IMR-90 (cell line): ENCODE results near the gene FAM43B. TPM values are rescaled to one million over a fixed set of nuclear protein-coding genes. Genes with fewer than 3 reads are reported as not detected.

Experiments
- ATAC-seq: fragments of 200-7000 bp; cut with Tn5 transposase; 2 replicates; pipeline ENCODE4 v1.9.1; 2020; ENCODE audit warnings: low read depth, mild to moderate bottlenecking, moderate library complexity
- BruUV-seq: library from RNA; stranded (reverse); fragments of 400-500 nt; replicated peaks from 2 replicates; lab custom pipeline; 2021; lab: Mats Ljungman, UMichigan
- CTCF ChIA-PET: fragments of 300-600 bp; formaldehyde crosslinking; extraction: SDS; loops from one replicate; lab custom pipeline; 2021; ENCODE audit warnings: antibody characterized with exemption; lab: Yijun Ruan, JAX
- POLR2A ChIA-PET: fragments of 300-600 bp; sonication (Branson Sonifier 250); formaldehyde crosslinking; loops from one replicate; lab custom pipeline; 2022; ENCODE audit warnings: antibody characterized with exemption; ENCODE audit not compliant: unreplicated experiment; lab: Charles Lee
- DNase-seq: peaks from one replicate; pipeline ENCODE4 v3.0.0; 2013
- H2AFZ ChIP-seq: replicated peaks from 2 replicates; pipeline ENCODE3; 2013; ENCODE audit warnings: low read length, mild to moderate bottlenecking; ENCODE audit not compliant: poor library complexity
- H2AK5ac ChIP-seq: 2 replicates; pipeline ENCODE4 v1.6.1; 2013; ENCODE audit warnings: low read depth, low read length, inconsistent platforms
- H2AK9ac ChIP-seq: replicated peaks from 2 replicates; pipeline ENCODE3; 2013; ENCODE audit warnings: mild to moderate bottlenecking, low read depth, low read length, moderate library complexity; ENCODE audit not compliant: poor library complexity
- H2BK120ac ChIP-seq: 2 replicates; pipeline ENCODE4 v1.6.1; 2013; ENCODE audit warnings: low read depth, low read length, inconsistent platforms
- H2BK15ac ChIP-seq: 3 replicates; pipeline ENCODE4 v1.6.1; 2013; ENCODE audit warnings: low read depth, low read length, inconsistent platforms
- H2BK20ac ChIP-seq: 2 replicates; pipeline ENCODE4 v1.6.1; 2013; ENCODE audit warnings: low read depth, mild to moderate bottlenecking, inconsistent platforms, low read length, moderate library complexity
- H2BK5ac ChIP-seq: 2 replicates; pipeline ENCODE4 v1.6.1; 2013; ENCODE audit warnings: mild to moderate bottlenecking, low read depth, low read length, inconsistent platforms; ENCODE audit not compliant: poor library complexity, severe bottlenecking
- H3K14ac ChIP-seq: replicated peaks from 2 replicates; pipeline ENCODE4 v1.6.1; 2013; ENCODE audit warnings: low read depth, low read length, inconsistent platforms
- H3K18ac ChIP-seq: 2 replicates; pipeline ENCODE4 v1.6.1; 2013; ENCODE audit warnings: low read depth, low read length, control low read depth
- H3K23ac ChIP-seq: 2 replicates; pipeline ENCODE4 v1.6.1; 2013; ENCODE audit warnings: low read depth, low read length, inconsistent platforms
- H3K27ac ChIP-seq: 2 replicates; pipeline ENCODE4 v1.5.1; 2013; ENCODE audit warnings: mild to moderate bottlenecking, control low read depth, low read length; ENCODE audit not compliant: insufficient read depth
- H3K27me3 ChIP-seq: 2 replicates; pipeline ENCODE4 v1.6.1; 2013; ENCODE audit warnings: low read length; ENCODE audit not compliant: control insufficient read depth, insufficient read depth
- H3K36me3 ChIP-seq: 2 replicates; pipeline ENCODE4 v1.6.1; 2013; ENCODE audit warnings: low read length, mixed read lengths; ENCODE audit not compliant: control insufficient read depth, insufficient read depth
- H3K4ac ChIP-seq: 2 replicates; pipeline ENCODE4 v1.6.1; 2013; ENCODE audit warnings: low read depth, low read length, inconsistent platforms
- H3K4me1 ChIP-seq: 2 replicates; pipeline ENCODE4 v1.6.1; 2013; ENCODE audit warnings: low read length, mixed read lengths; ENCODE audit not compliant: control insufficient read depth, insufficient read depth
- H3K4me2 ChIP-seq: 2 replicates; pipeline ENCODE4 v1.6.1; 2013; ENCODE audit warnings: low read depth, mild to moderate bottlenecking, control low read depth, low read length, moderate library complexity
- H3K4me3 ChIP-seq: 2 replicates; pipeline ENCODE4 v1.5.1; 2013; ENCODE audit warnings: low read depth, mild to moderate bottlenecking, control low read depth, low read length, moderate library complexity; ENCODE audit not compliant: insufficient read depth
- H3K56ac ChIP-seq: 2 replicates; pipeline ENCODE4 v1.6.1; 2013; ENCODE audit warnings: low read length, inconsistent platforms; ENCODE audit not compliant: insufficient read depth; ENCODE audit errors: extremely low read depth
- H3K79me1 ChIP-seq, 2 experiments: 2 replicates each; pipeline ENCODE4 v1.6.1; 2013; ENCODE audit warnings: low read length in 2 of 2, inconsistent platforms in 1 of 2, low read depth in 1 of 2
- H3K9ac ChIP-seq: 2 replicates; pipeline ENCODE4 v1.6.1; 2013; ENCODE audit warnings: low read depth, low read length, control low read depth
- H3K9me1 ChIP-seq: 2 replicates; pipeline ENCODE4 v1.6.1; 2013; ENCODE audit warnings: low read length, inconsistent platforms; ENCODE audit not compliant: insufficient read depth
- H3K9me3 ChIP-seq: 2 replicates; pipeline ENCODE4 v1.6.1; 2013; ENCODE audit warnings: low read length; ENCODE audit not compliant: control insufficient read depth, insufficient read depth
- H4K20me1 ChIP-seq: 2 replicates; pipeline ENCODE4 v1.6.1; 2013; ENCODE audit warnings: low read length, inconsistent platforms; ENCODE audit not compliant: insufficient read depth
- H4K5ac ChIP-seq: 2 replicates; pipeline ENCODE4 v1.6.1; 2013; ENCODE audit warnings: mild to moderate bottlenecking, low read depth, low read length, control low read depth
- H4K8ac ChIP-seq, 2 experiments: 2 replicates each; pipeline ENCODE4 v1.6.1; 2013; ENCODE audit warnings: low read depth in 2 of 2, low read length in 2 of 2, control low read depth in 1 of 2, inconsistent platforms in 1 of 2
- H4K91ac ChIP-seq: 2 replicates; pipeline ENCODE4 v1.6.1; 2013; ENCODE audit warnings: low read depth, low read length, inconsistent platforms; ENCODE audit not compliant: insufficient read depth
- FOS ChIP-seq: fragments of 150-350 bp; IDR thresholded peaks from 2 replicates; pipeline ENCODE4 v1.6.1; 2016; ENCODE audit warnings: low read depth, low read length
- MAZ ChIP-seq: IDR thresholded peaks from 2 replicates; pipeline ENCODE4 v1.6.1; 2012; ENCODE audit warnings: low read depth, mild to moderate bottlenecking, low read length, improper control_type of control experiment, moderate library complexity, borderline replicate concordance
- NFE2L2 ChIP-seq: fragments of 150-350 bp; IDR thresholded peaks from 2 replicates; pipeline ENCODE4 v1.6.1; 2016; ENCODE audit warnings: low read depth, mild to moderate bottlenecking, low read length
- RAD21 ChIP-seq: IDR thresholded peaks from 2 replicates; pipeline ENCODE4 v1.6.1; 2012; ENCODE audit warnings: low read length, improper control_type of control experiment
- WGBS, 2 experiments: methylation state at CpG; one replicate each; pipeline versions ENCODE4 v1.1.5 to v1.1.7; 2013; ENCODE audit warnings: missing lambda C conversion rate in 2 of 2; ENCODE audit not compliant: insufficient read length in 1 of 2; ENCODE audit errors: extremely low coverage in 2 of 2; 5-methylcytosine and 5-hydroxymethylcytosine counted together
- dilution Hi-C: fragments of 300-500 bp; cut with HindIII; formaldehyde crosslinking; loops from one replicate; pipeline ENCODE4 v1.14.3; 2018; ENCODE audit warnings: low sequenced_read_pairs; ENCODE audit not compliant: unreplicated experiment
- in situ Hi-C: fragments of 300-500 bp; cut with MboI; formaldehyde crosslinking; loops from 3 replicates; pipeline ENCODE4 v1.14.3; 2019; ENCODE audit warnings: low sequenced_read_pairs, inconsistent platforms, mixed read lengths
- intact Hi-C: fragments of 100-400 bp; cut with micrococcal nuclease; formaldehyde crosslinking; loops from 2 replicates; pipeline ENCODE4 v1.10.0; 2022
- polyA plus RNA-seq, 3 experiments: library from polyadenylated mRNA; depleted of rRNA; stranded (reverse); fragments of >200 nt; gene quantifications; 2 replicates each; pipeline ENCODE4 v1.2.3, GENCODE V29; 2012; ENCODE audit warnings: low replicate concordance in 1 of 3
- total RNA-seq: library from RNA; depleted of rRNA; stranded (reverse); fragments of >200 nt; gene quantifications from 2 replicates; pipeline ENCODE4 v1.2.3, GENCODE V29; 2012

The FAM43B gene
- total and polyA plus RNA-seq, 2 of the 4 experiments (the other 2 are of a cell fraction), result 0.05 TPM; not detected in 1

GRCh38 chr1:20565234-20565633 is 12.9 kb downstream of the FAM43B start:
- intact Hi-C loops (no loop called here), dilution Hi-C loops (no loop called here), in situ Hi-C loops (no loop called here)
- Histone ChIP-seq H2BK15ac (no peak overlapping the region), H2BK120ac (no peak overlapping the region), H4K20me1 (no peaks in the 10 kb centered on the region), H4K8ac (no peak overlapping the region), H2AK5ac (no peak overlapping the region), H3K23ac (no peak overlapping the region), H3K14ac (no peak overlapping the region), H3K9me3 (peaks cover 2% of the 10 kb centered on the region; the same call in 1 of the 2 replicates), H3K4me2 (no peak overlapping the region), H2AK9ac (no peak overlapping the region), H4K5ac (no peak overlapping the region), H3K56ac (no peak overlapping the region), H3K4me1 (no peaks in the 10 kb centered on the region), H3K36me3 (no peaks in the 10 kb centered on the region), H2BK20ac (no peak overlapping the region), H3K27ac (no peak overlapping the region), H3K79me1 (no peaks in the 10 kb centered on the region), H4K91ac (no peak overlapping the region), H3K9me1 (no peaks in the 10 kb centered on the region), H3K9ac (no peak overlapping the region), H2AFZ (no peak overlapping the region), H3K27me3 (peaks cover 39% of the 10 kb centered on the region), H3K18ac (no peak overlapping the region), H3K4me3 (no peak overlapping the region), H2BK5ac (no peak overlapping the region), H3K4ac (no peak overlapping the region)
- ChIA-PET POLR2A (no interaction called here), CTCF (interaction anchor here (0.6 to 1.2 kb wide), 2 partner anchors 10 to 20 kb away, joined by 3 to 5 read pairs; no protein-coding TSS in a partner anchor)
- WGBS, 2 experiments, result 56% methylated on average over 4 of the region's 4 CpGs; no CpG with 5 or more reads in 1 of the 2 experiments
- TF ChIP-seq RAD21 (no peak), NFE2L2 (no peak), MAZ (no peak), FOS (no peak)
- DNase-seq, result no peak
- no peak for ATAC-seq
- no TSS peak for BruUV-seq
